Activated CD8-positive, alpha-beta memory T cell treated with anti-CD3 and anti-CD28 coated beads, Interleukin-2, amount 50 U/mL, for 24 hours (primary cell): ENCODE measurements around the gene SMURF1.
A peak's percentile ranks its signal among the peaks of the same experiment; 100 is the strongest.
"Not testable (repeated sequence)": the region's sequence is repeated elsewhere in the genome, so short reads cannot be mapped to it uniquely, and the experiment has no call there.

ENCODE experiments used
- DNase-seq: peaks from one replicate; pipeline ENCODE4 v3.0.0-alpha.2; 2020; ENCODE audit errors: extremely low read depth

The SMURF1 gene

DNA sequence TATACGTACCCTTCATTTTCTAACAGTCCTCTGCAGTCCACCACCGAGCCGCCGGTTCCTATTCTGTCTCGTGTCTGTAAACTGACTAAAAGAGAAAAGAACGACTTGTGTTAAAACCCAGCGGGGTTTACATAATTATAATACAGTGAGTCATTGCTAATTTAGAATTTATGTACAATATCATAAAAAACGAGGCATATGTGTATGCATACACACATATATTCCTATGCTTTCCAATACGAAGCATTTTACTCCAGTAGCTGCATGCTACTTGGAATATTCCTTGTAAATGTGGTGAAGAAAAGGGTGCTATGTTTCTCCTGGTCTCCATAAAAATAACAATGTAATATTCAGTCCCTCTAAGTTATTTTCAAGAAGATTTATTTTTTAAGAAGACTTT lies 89.1 kb downstream of the SMURF1 start:
- no peak for DNase-seq

DNA sequence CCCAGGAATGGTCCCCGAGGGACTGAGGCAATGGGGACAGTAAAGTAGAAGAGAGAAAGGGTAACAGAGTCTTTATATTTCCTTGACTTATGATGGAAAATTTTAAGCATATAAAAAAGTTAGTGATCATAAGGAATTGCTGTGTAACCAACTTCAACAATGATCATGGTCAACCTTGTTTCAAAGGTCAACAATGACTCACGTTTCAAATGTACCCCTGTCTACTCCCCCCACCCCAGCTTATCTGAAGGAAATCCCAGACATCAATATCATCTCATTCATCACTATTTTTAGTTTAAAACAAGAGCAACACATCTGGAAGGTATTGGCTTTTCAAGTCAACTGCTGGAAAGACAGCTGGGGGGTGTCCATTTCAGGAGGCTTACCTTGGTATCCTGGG lies 92.9 kb downstream of the SMURF1 start:
- DNase-seq = no peak

DNA sequence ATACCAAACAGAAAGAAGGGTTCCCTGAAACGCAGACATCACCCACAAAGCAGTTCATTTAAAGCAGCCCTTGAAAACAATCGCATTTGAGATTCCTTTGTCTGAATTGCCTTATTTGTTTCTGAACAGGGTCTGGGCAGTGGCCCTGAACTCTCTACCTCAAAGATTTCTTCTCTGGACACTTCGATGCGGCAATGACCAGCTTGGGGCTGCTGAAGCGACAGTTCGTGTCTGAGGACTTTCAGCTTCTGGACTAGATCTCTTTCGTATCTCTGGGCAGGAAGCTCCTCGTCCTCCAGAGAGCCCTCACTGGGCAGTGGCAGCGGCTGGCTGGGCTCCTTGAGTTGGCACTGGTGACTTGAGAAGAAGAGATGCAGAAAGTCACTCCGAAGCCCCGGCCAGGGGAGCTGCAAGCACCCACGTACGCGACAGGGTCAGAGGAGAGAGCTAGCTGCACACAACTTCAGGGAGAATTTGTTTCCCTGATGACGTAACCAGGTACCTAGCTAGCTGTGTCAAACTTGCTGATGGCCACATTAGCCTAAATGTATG lies 96.3 kb downstream of the SMURF1 start:
- DNase-seq = no peak

DNA sequence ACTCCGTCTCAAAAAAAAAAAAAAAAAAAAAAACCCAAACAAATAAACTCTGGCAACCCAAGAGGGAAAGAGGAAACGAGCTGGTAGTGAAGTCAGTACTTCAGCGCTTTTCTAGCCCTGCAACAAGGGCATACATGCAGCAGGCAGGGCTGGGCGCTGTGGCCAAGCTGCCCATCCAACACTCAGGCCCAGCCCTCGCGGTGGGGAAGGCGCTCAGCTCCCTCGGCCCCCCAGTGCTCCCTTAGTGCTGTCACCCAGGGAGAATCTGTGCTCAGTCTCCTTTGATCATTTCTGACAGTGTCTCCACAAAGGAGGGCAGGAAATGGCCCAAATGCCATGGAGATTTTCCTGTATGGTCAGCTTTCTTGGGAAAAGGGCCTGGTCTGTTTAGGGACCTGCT lies 97.2 kb downstream of the SMURF1 start:
- no peak for DNase-seq

DNA sequence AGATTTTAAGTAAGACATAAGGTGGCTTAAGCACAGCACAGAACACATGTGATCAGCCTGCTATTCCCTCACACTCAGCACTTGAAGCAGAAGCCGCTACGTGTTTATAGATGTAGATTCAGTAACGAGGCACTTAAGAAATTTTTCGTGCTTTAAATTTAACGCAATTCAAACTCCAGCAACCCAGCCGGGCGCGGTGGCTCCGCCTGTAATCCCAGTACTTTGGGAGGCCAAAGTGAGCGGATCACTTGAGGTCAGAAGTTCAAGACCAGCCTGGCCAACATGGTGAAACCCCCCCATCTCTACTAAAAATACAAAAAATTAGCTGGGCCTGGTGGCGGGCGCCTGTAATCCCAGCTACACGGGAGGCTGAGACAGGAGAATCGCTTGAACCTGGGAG lies 97.6 kb downstream of the SMURF1 start:
- not testable (repeated sequence) for DNase-seq

DNA sequence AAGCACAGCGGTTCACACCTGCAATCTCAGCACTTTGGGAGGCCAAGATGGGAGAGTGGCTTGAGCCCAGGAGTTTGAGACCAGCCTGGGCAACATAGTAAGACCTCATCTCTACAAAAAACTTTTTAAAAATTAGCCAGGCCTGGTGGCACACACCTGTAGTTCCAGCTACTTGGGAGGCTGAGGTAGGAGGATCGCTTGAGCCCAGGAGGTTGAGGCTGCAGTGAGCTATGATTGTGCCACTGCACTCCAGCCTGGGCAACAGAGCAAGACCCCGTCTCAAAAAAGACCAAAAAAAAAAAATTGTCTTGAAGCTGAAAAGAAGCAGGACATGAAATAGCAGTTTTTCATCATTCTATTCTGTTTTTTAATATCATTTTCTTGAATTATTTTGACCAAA lies 99.0 kb downstream of the SMURF1 start:
- not testable (repeated sequence) for DNase-seq

DNA sequence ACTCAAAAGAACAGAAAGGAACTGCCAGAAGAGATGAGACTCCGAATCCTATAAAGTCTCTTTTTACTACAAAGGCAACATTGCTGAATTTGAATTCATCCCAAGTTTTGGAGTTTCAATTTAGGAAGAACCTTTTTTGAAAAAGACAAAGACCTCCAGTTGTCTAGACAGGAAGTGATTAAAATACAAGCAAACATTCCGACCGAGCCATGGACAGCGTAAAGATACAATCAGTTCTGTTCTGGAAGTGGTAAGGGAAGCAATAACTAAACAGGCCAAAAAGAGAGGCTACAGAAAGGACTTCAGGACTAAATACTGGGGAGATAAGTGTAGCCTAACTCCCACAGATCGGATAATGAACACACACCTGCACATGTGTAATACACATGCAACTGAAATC lies 101.0 kb downstream of the SMURF1 start:
- no peak for DNase-seq

DNA sequence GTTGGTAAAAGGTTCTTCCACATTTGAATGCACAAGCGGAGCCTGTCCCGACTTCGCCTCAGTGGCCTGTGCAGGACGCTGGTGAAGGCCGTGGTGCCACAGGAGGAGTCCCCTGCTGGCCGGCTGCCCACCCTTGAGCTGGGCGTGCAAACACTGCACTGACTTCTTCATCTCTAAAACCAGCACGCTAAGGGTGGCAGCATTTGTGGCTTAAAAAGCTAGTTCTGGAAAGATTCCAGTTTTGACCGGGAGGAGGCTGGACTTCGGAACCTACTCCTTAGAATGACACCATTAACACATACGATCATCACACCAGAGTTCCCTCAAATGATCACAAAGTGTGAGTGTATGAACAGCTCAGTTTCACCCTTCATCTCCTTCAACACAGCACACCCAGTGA lies 102.4 kb downstream of the SMURF1 start:
- DNase-seq = no peak

DNA sequence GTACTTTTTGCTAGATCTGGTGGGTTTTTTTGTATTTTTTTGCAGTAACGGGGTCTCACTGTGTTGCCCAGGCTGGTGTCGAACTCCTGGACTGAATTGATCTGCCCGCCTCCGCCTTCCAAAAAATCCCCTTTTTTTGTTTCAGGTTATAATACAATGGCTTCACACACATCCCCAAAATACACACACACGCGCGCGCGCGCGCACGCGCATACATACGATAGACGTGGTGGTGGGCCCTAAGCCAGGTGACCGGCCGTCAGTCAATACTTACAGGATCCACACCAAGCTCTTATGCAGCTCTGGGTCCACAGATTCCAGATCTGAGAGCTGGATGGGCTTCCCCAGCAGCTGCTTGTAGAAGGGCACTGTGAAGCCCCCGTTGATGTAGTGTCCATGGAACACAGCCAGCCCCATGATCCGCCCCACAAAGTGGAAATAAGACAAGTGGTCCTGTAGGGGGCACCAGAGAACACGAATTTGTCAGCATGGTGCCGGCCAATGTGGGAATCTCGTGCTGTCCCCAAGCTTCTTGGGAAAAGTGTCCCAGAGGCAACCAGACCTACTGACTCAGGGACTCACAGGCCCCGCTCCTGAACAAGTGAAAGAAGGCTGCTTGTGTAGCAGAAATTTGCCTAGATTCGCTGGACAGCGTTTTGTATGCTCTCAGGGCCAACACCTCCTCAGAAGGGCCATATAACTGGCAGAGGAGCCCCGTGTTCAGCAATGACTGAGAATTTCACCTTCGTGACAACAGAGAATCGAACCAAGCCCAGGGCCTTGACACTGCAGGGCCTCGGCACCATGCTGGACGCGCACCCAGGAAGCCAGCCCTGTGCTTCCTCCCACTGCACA lies 103.6 kb downstream of the SMURF1 start:
- peak; percentile 32 for DNase-seq

DNA sequence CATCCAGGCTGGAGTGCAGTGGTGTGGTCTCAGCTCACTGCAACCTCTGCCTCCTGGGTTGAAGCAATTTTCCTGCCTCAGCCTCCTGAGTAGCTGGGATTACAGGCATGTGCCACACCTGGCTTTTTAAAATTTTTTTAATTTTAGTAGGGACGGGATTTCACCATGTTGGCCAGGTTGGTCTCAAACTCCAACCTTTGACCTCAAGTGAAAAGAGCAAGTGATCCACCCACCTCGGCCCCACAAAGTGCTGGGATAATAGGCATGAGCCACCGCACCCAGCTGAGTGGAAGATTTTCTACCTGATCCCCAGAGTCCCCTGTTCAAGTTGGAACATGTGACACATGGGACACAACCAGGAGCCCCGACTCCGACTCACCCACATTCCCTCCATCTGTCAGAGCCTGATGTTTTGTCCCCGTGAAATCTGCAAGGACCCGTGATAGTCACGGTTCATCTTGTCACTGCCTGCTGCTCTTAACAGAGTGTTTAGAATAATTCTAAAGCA lies 104.5 kb downstream of the SMURF1 start:
- no peak for DNase-seq

DNA sequence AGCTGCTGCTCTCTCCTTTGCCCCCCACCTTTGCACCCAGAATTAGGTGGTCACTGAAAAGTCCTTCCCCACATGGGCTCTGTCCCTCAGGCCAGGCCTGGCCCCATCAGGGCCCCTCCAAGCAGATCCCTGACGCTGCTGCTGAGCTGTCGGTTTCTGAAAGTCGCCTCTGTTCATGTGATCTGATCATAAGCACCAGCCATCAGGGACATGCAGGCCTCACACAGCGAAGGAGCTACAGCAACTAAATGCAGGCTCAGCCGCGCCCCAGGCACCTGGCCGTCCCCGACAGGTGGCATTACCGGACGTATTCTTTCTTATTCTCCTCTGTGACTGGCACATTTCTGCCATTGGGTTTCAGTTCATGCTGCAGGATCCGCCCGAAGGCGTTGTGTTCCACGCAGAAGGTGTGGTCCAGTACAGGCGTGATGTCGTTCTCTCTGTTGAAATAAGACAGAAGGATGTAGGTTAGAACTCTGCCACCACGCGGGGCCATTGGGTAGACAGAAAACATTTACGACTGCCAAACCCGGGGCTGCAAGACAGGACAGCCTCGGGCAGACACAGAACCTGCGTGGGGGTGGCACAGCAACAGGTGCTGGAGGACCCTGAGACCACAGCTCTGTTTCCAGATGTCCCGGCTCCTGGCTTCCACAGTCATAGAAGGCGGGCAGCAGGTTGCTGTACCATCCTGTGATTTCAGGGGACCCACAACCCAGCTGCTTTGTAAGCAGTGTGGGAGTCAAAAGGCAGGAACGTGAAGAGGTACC lies 105.6 kb downstream of the SMURF1 start:
- DNase-seq = no peak

DNA sequence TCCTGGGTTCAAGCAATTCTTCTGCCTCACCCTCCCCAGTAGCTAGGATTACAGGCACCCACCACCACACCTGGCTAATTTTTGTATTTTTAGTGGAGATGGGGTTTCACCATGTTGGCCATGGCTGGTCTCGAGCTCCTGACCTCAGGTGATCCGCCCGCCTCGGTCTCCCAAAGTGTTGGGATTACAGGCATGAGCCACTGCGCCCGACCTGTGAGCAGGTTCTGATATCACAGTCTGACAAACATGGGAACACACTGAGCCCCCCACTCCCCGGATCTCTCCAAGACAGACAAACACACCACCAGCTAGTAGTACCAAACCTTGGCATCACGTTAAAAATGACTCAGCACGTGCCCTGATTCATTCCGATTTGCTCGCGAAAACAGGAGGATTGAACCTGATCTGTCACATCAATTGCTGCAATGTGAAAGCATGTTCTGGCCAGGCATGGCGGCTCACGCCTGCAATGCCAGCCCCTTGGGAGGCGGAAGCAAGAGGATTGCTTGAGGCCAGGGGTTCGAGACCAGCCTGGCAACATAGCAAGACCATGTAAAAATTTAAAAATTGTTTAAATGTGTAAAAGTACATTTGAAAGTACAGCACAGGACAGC lies 106.5 kb downstream of the SMURF1 start:
- DNase-seq = no peak

DNA sequence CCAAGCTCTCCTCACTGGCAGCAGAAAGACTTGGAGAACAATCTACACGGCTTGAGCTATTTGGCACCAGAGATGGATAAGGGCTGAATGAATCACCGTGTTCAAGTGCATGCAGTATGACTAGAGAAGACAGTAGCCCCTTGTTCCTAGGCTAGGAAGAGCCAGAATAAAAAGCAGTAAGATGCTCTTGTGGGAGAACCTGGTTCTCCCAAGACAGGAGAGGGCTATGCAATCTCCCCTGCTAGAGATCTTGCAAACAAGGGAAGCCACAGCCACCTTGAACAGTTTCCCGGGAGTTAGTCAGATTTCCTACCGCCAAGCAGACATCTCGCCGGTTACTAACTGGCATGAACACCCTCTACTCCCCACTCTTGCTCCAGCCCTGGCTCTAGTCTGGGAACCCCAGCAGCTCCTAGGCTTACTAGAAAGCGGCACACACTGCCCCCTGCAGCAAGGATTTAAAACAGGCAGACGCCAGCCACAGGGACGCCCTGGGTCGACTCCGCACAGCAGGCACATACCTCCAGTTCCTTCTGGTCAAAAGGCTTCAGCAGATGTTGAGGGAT lies 107.3 kb downstream of the SMURF1 start:
- no peak for DNase-seq

DNA sequence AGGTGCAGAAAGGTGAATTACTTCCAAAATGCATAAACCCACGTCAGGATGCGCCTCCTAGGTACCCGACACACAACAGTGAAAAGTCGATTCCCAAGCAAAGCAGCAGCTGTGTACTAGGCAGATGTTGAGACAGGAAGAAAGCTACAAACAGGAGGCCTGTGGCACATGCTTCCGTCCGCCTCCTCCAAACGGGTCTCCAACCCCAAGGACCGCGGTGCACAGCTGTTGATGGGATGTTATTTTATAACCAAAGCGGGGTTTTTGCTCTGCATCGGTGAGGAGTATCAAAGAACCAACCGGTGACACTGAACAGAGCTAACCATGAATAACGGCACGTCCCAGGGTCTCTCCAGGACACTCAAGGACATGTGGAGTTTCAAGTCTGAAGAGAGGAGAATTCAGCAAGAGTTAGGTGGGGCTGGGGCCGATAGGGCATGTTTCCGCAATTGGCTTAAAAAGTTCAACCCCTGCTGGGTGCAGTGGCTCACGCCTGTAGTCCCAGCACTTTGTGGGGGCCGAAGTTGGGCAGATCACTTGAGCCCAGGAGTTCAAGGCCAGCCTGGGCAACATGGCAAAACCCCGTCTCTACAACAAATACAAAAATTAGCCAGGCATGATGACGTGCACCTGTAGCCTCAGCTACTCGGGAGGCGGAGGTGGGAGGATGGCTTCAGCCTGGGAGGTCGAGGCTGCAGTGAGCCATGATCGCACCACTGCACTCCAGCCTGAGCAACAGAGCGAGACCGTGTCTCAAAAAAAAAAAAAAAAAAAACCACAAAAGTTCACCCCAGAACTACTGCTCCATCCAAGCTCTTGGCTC lies 108.0 kb downstream of the SMURF1 start:
- no peak for DNase-seq

DNA sequence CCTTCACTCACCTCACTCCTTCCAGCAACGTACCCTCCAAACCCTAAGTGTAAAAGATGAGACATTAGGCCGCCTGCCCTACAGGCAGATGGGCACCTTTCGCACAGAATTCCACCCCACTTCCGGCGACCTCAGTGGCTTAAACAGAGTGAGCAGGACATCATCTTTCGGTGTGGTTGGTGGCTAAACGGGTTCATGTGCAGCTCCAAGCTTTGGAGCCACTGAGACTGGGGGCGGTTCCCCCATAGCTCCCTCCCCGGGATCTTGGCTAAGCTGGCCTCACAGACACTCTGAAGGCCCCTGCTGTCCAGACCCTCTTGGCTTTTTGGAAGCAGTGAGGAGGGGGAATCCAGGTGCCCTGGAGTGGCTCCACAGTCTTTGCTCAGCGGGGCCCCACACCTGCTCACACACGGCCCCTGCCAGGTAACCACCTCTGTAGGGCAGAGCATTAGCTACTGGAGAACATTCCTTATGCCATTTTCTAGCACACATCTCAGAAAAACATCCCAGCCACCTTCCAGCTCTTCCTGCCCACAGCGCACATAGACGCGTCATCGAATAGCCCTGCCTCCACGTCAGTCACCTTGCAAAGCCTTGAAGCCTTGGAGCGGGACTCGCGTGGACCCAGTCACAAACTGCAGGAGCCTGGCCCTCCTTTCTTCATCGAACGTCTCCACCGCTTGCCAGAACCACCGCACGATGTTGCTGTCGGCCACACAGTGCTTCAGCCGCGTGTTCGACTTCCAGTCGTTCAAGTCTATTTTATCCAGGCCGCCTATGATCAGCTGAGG lies 108.8 kb downstream of the SMURF1 start:
- DNase-seq = no peak

DNA sequence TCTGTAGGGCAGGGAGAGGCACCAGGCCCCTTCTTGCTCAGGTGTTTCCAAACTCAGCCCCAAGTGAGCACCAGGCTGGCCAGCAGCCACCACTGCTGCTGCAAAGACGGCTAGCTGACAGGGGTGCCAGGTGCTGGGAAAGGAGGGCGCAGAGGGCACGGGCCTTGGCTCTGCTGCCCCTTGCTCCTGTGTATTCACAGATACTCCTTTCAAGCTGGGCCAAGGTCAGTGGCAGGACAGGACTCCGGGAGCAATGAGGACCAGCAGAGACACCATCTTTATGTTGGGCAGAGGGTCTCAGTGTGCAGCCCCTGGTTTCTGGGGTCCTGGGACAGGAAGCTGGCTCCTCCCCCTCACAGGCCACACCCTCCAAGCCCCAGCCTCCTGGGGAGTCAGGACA lies 110.1 kb downstream of the SMURF1 start:
- DNase-seq = no peak

DNA sequence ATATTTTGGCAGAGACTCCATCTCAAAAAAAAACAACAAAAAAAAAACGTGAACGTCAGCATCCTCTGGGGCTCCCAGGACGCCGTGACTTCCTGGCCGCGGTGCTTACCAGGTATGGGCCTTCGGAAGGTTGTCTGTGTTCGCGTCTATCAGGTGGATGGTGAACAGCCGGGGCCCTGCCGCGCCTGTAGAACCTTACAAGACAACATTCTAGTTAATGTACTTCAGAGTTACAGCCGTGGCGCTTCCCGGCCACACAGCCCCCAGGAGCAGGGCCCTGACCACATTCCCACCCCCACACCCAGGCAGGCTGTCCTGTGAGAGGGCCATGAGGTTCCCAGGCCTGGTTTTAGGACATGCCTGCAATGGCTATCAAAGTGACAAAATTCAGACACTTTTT lies 111.0 kb downstream of the SMURF1 start:
- no peak for DNase-seq

DNA sequence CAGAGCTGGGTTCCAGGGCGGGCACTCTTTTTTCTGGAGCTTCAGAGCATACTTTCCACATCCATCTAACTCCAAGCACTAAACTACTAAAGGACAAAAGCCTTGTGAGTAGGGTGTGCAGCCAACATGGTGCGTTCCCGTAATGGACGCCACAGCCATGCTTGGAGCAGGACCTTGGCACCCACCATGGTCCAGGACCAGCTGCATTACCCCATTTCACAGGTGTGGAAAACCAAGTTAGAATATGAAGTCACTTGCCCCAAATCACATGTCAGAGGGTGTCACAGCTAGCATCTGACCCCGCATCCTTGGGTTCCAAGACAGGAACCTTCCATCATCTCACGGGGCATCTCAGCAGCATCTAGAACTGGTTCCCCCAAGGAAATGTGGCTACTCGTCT lies 112.4 kb downstream of the SMURF1 start:
- DNase-seq = no peak

DNA sequence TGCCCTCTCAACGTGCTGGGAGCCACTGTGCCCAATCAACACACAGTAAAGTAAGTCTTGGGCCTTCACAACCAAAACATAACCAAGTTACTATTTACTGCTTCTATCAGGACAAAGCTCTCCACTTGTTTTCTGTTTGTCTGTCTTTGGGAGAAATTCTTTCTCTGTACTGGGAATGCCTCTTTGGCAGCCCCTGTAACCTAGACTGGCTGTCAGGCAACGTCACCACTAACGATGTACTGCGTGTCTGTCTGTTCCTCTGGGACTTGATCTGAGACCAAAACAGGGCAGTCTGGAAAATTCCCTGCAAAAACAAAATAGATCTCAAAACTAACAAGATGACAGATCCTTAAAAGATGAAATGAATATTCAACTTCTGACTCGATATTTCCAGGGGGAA lies 113.0 kb downstream of the SMURF1 start:
- no peak for DNase-seq

DNA sequence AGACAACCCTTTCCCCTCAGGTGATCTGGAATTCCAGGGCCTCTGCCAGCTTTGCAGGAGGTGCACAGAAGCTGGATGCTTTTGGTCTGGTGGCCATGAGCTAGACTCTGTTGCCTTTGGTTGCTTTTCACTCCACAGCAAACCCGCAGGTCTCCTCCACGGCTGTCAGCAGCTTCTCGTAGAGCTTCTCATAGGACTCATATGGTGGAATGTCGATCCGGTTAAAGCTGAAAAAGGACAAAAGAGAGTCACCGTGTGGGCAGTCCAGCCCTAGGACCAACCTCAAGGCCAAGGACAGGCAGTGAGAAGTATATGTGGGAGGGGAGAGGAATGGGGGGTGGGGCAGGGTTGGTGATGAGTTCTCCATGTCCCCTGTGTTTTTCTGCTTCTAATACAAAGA lies 113.5 kb downstream of the SMURF1 start:
- no peak for DNase-seq
